ENCODE results near the gene MICAL3. TPM values are rescaled to one million over a fixed set of nuclear protein-coding genes. Genes with fewer than 3 reads are reported as not detected.

MICAL3 gene
- polyA plus RNA-seq, 3 donors, result 0.23 to 0.84 TPM; not detected in 1

DNA sequence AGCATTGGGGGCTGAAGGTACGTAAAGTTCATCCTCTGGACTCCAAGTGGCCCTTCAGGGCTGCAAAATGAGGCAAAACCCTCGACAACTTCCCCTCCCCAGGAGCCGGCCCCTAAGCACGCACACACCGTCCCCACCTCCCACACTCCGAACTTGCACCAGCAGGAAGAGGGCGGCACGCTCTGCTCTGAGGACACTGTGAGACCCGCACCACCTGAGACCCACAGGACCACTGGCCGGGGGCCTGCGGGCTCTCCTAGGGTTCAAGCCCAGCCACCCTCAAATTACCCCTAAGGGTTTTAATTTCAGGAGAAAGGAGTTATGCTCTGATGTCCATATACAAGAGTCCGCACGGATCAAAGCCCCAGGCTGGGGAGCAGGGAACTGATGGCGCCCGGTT, 200.4 kb downstream of the MICAL3 start:
- TF ChIP-seq, protein P1, sequence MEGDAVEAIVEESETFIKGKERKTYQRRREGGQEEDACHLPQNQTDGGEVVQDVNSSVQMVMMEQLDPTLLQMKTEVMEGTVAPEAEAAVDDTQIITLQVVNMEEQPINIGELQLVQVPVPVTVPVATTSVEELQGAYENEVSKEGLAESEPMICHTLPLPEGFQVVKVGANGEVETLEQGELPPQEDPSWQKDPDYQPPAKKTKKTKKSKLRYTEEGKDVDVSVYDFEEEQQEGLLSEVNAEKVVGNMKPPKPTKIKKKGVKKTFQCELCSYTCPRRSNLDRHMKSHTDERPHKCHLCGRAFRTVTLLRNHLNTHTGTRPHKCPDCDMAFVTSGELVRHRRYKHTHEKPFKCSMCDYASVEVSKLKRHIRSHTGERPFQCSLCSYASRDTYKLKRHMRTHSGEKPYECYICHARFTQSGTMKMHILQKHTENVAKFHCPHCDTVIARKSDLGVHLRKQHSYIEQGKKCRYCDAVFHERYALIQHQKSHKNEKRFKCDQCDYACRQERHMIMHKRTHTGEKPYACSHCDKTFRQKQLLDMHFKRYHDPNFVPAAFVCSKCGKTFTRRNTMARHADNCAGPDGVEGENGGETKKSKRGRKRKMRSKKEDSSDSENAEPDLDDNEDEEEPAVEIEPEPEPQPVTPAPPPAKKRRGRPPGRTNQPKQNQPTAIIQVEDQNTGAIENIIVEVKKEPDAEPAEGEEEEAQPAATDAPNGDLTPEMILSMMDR (IDR thresholded peaks at IDR 0.05), result no peak
- no peak overlapping the region for H3K4me3 Mint-ChIP-seq
- WGBS (ENCODE audit: insufficient coverage), result 88% methylated on average over 9 of the region's 15 CpGs
- Histone ChIP-seq H3K9ac (ENCODE audit: insufficient read depth, low read length, poor library complexity, severe bottlenecking) (no peak overlapping the region), H3K4me2 (replicated peaks; ENCODE audit: extremely low read depth, low read length, poor library complexity, severe bottlenecking) (no peak overlapping the region), H3K79me2 (ENCODE audit: insufficient read depth, low read length) (no peaks in the 10 kb centered on the region), H3K27me3 (ENCODE audit: control insufficient read depth in 2 of 2, insufficient read depth in 2 of 2, low read length in 2 of 2) (no peaks in the 10 kb centered on the region), H3K4me1 (ENCODE audit: control insufficient read depth in 1 of 2, insufficient read depth in 2 of 2, low read length in 2 of 2) (no peaks in the 10 kb centered on the region), H3K36me3 (replicated peaks in 1 of 2; ENCODE audit: control insufficient read depth in 1 of 2, insufficient read depth in 2 of 2, low read length in 2 of 2) (no peaks in the 10 kb centered on the region), H3K27ac (ENCODE audit: low read depth in 1 of 2, low read length in 2 of 2) (no peak overlapping the region), H3K4me3 (replicated peaks in 1 of 3; ENCODE audit: low read depth in 2 of 3, low read length in 3 of 3) (no peak overlapping the region), H2AFZ (ENCODE audit: insufficient read depth, low read depth, low read length, poor library complexity, severe bottlenecking) (no peak overlapping the region), H3K9me3 (replicated peaks in 1 of 2; ENCODE audit: control insufficient read depth in 1 of 2, insufficient read depth in 1 of 2, low read length in 2 of 2) (no peaks in the 10 kb centered on the region), H4K20me1 (ENCODE audit: insufficient read depth, low read length) (no peaks in the 10 kb centered on the region)
- no peaks in the 10 kb centered on the region for H3K9me3 Mint-ChIP-seq
- H3K27ac Mint-ChIP-seq, result no peak overlapping the region
- no peaks in the 10 kb centered on the region for H3K4me1 Mint-ChIP-seq
- no peaks in the 10 kb centered on the region for H3K36me3 Mint-ChIP-seq
- intact Hi-C loops (cut with micrococcal nuclease), result no loop called here
- no peak for DNase-seq
- H3K27me3 Mint-ChIP-seq (ENCODE audit: low read depth in 3 of 3), result peaks cover 0 to 2% (median 0%) of the 10 kb centered on the region in 3 donors

GRCh38 chr22:17823226-17823625, 201.1 kb downstream of the MICAL3 start:
- H3K27ac ChIP-seq (ENCODE audit: low read depth in 1 of 2, low read length in 2 of 2), result no peak overlapping the region
- H3K4me1 Mint-ChIP-seq, result no peaks in the 10 kb centered on the region
- WGBS (ENCODE audit: insufficient coverage), result 74% methylated on average over 3 of the region's 4 CpGs
- intact Hi-C loops (cut with micrococcal nuclease), result no loop called here
- no peaks in the 10 kb centered on the region for H3K36me3 Mint-ChIP-seq
- H3K79me2 ChIP-seq (ENCODE audit: insufficient read depth, low read length), result no peaks in the 10 kb centered on the region
- H3K4me1 ChIP-seq (ENCODE audit: control insufficient read depth in 1 of 2, insufficient read depth in 2 of 2, low read length in 2 of 2), result no peaks in the 10 kb centered on the region
- no peak overlapping the region for H3K9ac ChIP-seq (ENCODE audit: insufficient read depth, low read length, poor library complexity, severe bottlenecking)
- no peak overlapping the region for H3K4me3 ChIP-seq (replicated peaks in 1 of 3; ENCODE audit: low read depth in 2 of 3, low read length in 3 of 3)
- DNase-seq, result no peak
- no peak overlapping the region for H2AFZ ChIP-seq (ENCODE audit: insufficient read depth, low read depth, low read length, poor library complexity, severe bottlenecking)
- no peaks in the 10 kb centered on the region for H4K20me1 ChIP-seq (ENCODE audit: insufficient read depth, low read length)
- TF ChIP-seq, protein P1 (IDR thresholded peaks at IDR 0.05), result no peak
- peaks cover 0 to 2% (median 0%) of the 10 kb centered on the region in 3 donors for H3K27me3 Mint-ChIP-seq (ENCODE audit: low read depth in 3 of 3)
- no peak overlapping the region for H3K27ac Mint-ChIP-seq
- H3K36me3 ChIP-seq (replicated peaks in 1 of 2; ENCODE audit: control insufficient read depth in 1 of 2, insufficient read depth in 2 of 2, low read length in 2 of 2), result no peaks in the 10 kb centered on the region
- no peaks in the 10 kb centered on the region for H3K9me3 ChIP-seq (replicated peaks in 1 of 2; ENCODE audit: control insufficient read depth in 1 of 2, insufficient read depth in 1 of 2, low read length in 2 of 2)
- no peaks in the 10 kb centered on the region for H3K27me3 ChIP-seq (ENCODE audit: control insufficient read depth in 2 of 2, insufficient read depth in 2 of 2, low read length in 2 of 2)
- H3K9me3 Mint-ChIP-seq, result no peaks in the 10 kb centered on the region
- H3K4me2 ChIP-seq (replicated peaks; ENCODE audit: extremely low read depth, low read length, poor library complexity, severe bottlenecking), result no peak overlapping the region
- no peak overlapping the region for H3K4me3 Mint-ChIP-seq

Data from CD14-positive monocyte (primary cell).